ENCODE results near the gene DNAJB9.

DNAJB9 gene

DNA sequence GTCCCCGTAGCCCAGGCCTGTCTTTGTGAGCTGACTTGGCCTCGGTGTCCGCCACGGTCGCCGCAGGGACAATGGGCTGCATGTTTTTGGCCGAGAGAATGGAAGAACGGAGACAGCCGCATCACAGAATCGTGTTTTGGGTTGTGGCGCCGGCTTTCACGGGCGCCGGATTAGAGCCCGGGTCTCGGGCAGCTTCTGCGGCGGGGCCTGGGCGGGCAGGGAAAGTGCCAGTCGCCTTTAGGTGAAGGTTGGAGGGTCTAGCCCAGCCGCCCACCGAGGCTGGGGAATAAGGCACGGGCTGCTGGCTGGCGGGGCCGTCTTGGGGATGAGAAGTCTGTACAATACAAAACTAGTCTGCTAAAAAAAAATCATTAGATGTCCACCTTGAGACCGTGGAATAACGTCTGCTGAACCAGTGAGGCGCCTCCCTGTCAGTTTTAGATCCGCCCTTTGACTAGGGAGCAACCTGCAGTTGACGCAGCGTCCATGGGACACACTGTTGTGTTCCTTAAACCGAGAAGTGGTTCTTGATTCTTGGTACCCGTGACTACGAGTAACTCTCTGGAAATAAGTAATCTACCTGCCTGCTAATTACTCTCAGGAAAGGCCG, 577 bp downstream of the DNAJB9 start:
- DNase-seq, result peak; percentile 63

DNA sequence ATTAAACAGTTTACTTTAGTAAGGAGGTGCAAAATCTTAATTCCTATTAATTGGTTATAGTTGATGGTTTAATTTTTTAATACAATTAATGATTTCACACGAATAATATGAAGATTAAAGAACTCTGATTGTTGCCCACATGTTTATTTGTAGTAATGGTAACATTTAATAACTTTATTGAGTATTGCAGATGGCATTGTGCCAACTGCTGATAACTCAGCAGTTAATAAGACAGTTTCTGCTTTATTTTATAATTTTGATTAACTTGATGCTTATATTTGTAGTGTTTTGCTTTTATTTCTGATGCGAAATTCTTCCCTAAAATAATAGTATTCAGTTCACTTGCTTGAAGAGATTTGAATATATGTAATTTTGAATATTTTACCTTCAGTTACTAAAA, 2.8 kb downstream of the DNAJB9 start:
- no peak for DNase-seq

DNA sequence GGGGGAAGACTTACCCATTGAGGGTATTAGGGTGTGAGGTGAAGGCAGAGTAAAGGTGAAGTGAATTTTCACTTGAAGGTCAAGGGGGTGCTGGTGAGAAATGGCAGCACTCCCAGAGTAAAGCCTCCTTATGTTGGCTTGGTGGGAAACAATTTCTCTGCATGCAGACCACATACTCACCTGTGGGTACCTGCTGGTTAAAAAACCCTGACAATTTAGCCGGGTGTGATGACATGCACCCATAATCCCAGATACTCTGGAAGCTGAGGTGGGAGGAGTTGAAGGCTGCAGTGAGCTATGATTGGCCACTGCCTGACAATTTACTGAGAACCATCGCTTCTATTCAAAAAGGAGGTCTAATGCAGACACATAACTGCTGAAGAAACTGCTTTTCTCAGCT, 5.5 kb downstream of the DNAJB9 start:
- no peak for DNase-seq

- DNase-seq, result no peak
These were observed 6.4 kb downstream of the DNAJB9 start for GRCh38 chr7:108576116-108576515.

GRCh38 chr7:108578937-108579336, 9.3 kb downstream of the DNAJB9 start:
- DNase-seq, result no peak

DNA sequence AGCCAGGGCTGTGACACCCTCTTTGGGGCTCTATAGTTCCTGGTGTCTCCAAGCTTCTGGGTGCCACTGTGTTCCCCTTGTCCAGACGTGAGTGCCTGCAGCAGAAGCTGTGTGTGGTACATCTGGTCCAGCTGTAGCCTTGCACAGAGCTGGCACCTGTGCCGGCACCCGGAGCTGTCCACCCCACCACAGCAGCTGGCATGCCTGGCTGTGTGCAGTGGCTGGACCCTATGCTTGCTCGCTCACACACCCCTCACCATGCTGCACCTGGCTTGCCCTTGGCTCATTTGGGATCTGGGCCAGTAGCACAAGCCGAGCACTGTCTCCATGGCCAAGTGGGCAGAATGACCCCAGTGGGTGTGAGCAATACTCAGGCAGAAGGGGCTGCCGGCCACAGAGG, 10.6 kb downstream of the DNAJB9 start:
- DNase-seq, result no peak

GRCh38 chr7:108581655-108582491, 12.2 kb downstream of the DNAJB9 start:
- DNase-seq, result no peak

- no peak for DNase-seq
These were observed 14.5 kb downstream of the DNAJB9 start for GRCh38 chr7:108584211-108584610.

GRCh38 chr7:108585843-108586242, 16.2 kb downstream of the DNAJB9 start:
- DNase-seq, result no peak

DNA sequence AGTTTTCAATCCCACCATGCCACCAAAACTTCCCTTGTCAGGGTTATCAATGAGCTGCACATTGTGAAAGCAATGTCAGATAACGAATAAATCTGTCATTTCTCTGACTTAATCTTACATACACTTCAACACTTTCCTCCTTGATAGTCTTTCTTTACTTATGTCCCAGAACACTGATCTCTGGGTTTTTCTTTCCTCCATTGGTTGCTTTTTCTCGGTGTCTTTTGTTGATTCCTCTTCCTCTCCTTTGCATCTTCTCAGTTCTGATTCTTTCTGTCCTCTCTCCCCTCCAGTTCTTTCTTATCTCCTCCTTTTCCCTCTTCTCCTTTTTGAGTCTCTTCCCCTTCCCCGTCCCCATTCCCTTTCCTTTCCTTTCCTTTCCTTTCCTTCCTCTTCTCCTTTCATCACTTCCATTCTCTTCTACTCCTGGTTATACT, 16.6 kb downstream of the DNAJB9 start:
- DNase-seq, result peak; percentile 35

- DNase-seq, result no peak
These were observed 19.5 kb downstream of the DNAJB9 start for GRCh38 chr7:108589199-108589598.

DNA sequence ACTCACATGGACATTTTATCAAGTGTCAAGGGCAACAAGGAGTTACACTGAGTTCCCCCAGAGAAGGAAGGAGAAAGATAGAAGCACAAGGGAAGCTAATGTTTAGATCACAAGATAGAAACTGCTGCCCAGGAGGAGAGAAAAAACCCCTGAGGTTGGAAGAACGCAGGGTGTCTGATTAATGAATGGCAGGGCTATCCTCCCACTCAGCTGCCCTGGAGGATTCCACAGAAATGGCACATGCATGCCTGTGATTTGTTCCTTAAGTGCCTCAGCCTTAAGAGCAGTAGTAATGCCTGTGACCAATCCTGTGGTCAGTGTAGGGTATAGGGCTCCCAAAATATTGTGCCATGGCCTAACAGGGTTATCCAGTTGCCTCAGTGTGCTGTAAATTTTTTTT, 20.2 kb downstream of the DNAJB9 start:
- no peak for DNase-seq

GRCh38 chr7:108590606-108591005, 20.9 kb downstream of the DNAJB9 start:
- DNase-seq, result no peak

DNA sequence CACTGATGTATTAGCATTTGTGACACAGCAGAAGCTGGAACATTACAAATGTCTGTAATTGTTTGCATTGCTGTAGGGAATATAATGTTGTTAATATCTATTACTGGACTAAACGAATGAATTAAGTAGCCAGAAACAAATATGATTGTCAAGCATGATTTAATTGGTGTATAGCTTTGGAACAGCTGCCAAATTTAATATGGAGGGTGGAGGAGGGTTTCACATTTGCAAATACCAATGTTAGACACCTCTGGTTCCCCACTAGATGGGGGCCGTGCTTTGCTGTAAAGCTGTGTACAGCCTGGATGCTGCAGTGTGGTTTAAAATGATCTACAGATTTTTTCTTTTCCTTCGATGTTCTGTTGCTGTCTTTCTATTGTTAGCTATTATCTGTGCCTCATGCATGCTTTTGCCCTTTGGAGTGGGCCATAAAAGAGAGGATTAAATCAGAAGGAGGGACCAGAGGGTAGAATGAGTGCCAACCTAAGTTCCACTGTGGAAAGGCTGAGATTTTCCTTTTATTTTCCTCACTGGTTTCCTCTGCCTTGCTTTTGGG, 23.1 kb downstream of the DNAJB9 start:
- peak; percentile 21 for DNase-seq

- no peak for DNase-seq
These were observed 26.9 kb downstream of the DNAJB9 start for GRCh38 chr7:108596560-108596959.

DNA sequence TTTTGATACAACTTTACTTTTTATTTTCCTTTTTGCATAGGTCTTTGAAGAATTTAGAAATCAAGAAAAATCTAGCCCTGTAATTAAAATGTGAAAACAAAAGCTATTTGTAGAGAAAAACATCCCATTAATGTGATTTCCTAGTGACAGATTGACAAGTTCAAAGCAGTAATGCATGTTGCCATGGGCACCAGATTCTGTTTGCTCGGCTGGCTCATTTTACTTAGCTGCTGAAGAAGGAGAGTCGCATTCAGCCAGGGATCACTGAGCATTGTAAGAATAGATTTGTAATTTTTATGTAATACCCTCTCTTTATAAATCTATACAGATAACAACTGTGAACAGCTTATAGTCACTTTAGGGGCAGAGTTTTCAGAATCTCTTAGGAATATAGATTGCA, 28.5 kb downstream of the DNAJB9 start:
- DNase-seq, result no peak

GRCh38 chr7:108598914-108599580, 29.4 kb downstream of the DNAJB9 start:
- DNase-seq, result no peak

GRCh38 chr7:108600399-108600798, 30.7 kb downstream of the DNAJB9 start:
- no peak for DNase-seq

- DNase-seq, result no peak
These were observed 34.1 kb downstream of the DNAJB9 start for GRCh38 chr7:108603656-108604306.

GRCh38 chr7:108604307-108605077, 34.8 kb downstream of the DNAJB9 start:
- peak; percentile 74 for DNase-seq

GRCh38 chr7:108605559-108606201, 36.0 kb downstream of the DNAJB9 start:
- DNase-seq, result no peak

GRCh38 chr7:108609643-108610042, 40.0 kb downstream of the DNAJB9 start:
- no peak for DNase-seq
